GM12872 (cell line): ENCODE data around the gene PDYN.

Source experiments
- TF ChIP-seq, protein P1 (sequence below): IDR thresholded peaks from 3 replicates; pipeline ENCODE4 v1.5.1; 2011; ENCODE audit warnings: low read depth, mild to moderate bottlenecking, low read length, moderate library complexity; ENCODE audit not compliant: insufficient read depth

Gene PDYN

GRCh38 chr20:1930165-1930564, 63.7 kb downstream of the PDYN start:
- TF ChIP-seq, protein P1, sequence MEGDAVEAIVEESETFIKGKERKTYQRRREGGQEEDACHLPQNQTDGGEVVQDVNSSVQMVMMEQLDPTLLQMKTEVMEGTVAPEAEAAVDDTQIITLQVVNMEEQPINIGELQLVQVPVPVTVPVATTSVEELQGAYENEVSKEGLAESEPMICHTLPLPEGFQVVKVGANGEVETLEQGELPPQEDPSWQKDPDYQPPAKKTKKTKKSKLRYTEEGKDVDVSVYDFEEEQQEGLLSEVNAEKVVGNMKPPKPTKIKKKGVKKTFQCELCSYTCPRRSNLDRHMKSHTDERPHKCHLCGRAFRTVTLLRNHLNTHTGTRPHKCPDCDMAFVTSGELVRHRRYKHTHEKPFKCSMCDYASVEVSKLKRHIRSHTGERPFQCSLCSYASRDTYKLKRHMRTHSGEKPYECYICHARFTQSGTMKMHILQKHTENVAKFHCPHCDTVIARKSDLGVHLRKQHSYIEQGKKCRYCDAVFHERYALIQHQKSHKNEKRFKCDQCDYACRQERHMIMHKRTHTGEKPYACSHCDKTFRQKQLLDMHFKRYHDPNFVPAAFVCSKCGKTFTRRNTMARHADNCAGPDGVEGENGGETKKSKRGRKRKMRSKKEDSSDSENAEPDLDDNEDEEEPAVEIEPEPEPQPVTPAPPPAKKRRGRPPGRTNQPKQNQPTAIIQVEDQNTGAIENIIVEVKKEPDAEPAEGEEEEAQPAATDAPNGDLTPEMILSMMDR = no peak

DNA sequence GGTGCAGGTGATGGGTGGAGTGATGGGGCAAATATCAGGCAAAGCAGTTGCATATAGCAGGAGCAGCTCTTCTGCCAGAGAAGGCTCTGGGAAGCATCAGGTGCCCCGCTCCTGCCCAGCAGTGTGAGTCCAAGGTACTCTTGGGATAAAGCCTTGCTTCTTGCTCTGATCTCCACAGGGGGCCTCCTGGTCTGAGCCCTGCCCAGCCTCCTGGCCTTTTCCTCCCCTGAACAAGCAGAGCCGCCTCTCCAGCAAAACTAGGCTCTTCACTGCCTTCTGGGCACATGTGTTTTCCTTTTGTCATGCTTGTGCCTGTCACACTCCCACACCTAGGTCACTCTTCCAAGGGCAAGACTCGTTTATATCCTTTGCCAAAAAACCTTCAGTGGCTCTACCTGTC, 64.4 kb downstream of the PDYN start:
- TF ChIP-seq, protein P1 = no peak

DNA sequence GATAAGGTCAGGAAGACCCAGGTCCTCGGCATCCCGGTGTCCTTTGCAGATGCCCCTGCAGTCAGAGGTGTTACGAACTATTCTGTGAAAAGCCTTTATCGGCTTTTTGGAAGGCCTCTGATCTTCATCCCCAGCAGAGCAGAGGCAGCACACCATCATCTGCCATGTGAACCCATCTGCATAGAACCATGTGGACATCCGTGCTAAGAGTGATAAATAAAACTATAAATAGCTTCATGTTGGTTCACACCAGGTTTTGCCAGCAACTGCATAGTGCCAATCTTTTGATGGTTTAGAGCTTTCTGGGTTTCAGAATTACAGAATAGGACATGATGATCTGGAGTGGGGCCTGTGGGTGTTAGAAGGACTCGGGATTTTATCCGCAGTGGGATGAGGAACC, 65.1 kb downstream of the PDYN start:
- TF ChIP-seq, protein P1 = no peak
